GM18526 (cell line): ENCODE measurements around the gene CABP4.

Experiments
- POLR2A ChIP-seq: IDR thresholded peaks from 3 replicates; pipeline ENCODE4 v1.6.1; 2011; ENCODE audit not compliant: insufficient read length; ENCODE audit errors: extremely low read depth

Gene CABP4

GRCh38 chr11:67470337-67471002 lies 15.3 kb downstream of the CABP4 start:
- no peak for TF ChIP-seq POLR2A

- TF ChIP-seq POLR2A, result no peak
These were observed 17.7 kb downstream of the CABP4 start for GRCh38 chr11:67472882-67473281.

- no peak for TF ChIP-seq POLR2A
These were observed 27.2 kb downstream of the CABP4 start for GRCh38 chr11:67482275-67482826.

DNA sequence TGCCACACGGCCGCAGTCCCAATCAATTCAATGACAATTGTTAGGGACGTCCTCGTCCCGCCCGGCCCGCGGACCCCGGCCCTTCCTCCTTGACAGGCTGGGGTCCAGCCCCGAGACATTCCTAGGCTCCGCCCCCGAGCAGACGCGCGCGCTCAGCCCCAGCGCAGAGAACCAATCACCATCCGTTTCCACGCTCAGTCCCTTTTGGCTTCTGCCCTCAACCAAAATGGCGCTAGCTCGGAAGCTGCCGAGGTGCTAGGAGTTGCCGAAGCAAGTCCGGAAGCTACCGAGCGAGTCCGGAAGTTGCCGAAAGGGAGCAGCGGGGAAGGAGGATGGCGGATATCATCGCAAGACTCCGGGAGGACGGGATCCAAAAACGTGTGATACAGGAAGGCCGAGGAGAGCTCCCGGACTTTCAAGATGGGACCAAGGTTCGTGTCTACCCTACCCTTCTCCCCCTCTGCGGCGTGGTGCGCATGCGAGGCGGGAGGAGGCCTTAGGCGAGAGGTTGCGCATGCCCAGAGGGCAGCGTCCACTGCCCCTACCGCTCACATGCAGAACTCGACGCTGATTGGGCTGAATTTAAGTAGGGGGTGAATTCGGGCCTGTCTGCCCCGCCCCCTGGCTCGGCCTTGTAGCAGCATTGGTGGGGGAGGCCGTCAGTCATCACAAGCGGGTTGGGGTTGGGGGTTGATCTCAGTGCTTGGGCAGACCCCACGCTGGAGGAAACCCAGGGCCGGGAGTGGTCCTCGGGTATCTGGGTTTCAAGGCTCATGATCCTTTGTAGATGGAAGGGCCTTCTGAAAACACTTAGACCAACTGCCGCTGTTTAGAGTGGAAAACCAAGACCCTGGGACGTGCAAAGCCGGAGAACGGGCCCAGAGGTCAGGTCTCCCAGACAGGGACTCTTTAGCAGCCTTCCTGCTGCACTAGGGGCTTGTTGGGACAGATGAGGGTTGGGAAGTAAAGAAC lies 28.0 kb downstream of the CABP4 start, which contains the start of gene AIP:
Gene AIP, plus strand, starts transcription at position 200 of the 972 bp plus-strand sequence. Its CDS starts 133 bp downstream, at position 333.
- TF ChIP-seq POLR2A, result peak; percentile 81

GRCh38 chr11:67483831-67484665 lies 28.9 kb downstream of the CABP4 start:
- no peak for TF ChIP-seq POLR2A

DNA sequence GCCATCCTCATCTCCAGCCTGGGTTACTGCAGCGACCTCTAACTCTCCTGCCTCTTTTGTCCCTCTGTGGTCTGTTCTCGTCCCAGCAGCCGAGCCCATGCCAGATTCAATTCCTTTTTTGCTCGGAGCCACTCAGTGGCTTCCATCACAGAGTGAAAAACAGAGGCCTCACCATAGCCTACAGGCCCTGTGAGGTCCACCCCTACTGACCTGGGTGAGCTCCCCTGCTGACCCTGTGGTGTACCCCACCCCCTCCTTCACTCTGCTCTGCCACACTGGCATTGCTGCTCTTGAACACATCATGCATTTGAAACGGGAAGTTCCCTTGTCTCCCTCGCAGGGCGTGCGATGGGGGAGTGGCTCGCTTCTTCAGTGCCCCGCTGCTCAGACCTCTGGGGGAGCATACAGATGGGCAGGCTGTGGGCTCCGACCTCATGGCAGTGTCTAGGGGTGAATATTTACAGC lies 29.7 kb downstream of the CABP4 start:
- peak; percentile 42 for TF ChIP-seq POLR2A

- peak; percentile 84 for TF ChIP-seq POLR2A
These were observed 30.8 kb downstream of the CABP4 start for GRCh38 chr11:67485873-67486361.

- no peak for TF ChIP-seq POLR2A
These were observed 31.5 kb downstream of the CABP4 start for GRCh38 chr11:67486481-67487195.

DNA sequence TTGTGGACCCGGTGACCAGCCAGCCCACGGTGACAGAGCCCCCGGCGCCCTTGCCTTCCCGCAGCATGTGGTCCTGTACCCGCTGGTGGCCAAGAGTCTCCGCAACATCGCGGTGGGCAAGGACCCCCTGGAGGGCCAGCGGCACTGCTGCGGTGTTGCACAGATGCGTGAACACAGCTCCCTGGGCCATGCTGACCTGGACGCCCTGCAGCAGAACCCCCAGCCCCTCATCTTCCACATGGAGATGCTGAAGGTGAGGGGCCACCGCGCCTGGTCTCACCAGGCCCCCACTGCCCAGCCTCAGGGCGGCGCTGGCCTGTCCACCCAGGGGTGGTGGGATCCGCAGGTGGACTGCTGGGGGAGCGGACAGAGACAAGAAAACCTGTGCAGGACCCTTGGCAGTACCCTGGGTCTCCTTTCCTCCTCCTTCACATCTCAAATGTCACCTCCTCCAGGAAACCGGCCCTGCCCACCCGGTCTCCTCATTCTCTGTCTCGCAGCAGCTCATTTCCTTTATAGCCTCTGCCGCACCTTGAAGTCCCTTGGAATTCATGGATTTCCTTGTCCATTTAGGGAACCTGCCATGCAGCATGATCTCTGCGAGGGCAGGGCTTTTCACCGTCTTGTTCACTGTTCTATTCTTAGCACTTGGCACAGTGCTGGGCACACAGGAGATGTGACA lies 34.2 kb downstream of the CABP4 start:
- no peak for TF ChIP-seq POLR2A

GRCh38 chr11:67489885-67490726 lies 35.0 kb downstream of the CABP4 start:
- TF ChIP-seq POLR2A, result no peak

DNA sequence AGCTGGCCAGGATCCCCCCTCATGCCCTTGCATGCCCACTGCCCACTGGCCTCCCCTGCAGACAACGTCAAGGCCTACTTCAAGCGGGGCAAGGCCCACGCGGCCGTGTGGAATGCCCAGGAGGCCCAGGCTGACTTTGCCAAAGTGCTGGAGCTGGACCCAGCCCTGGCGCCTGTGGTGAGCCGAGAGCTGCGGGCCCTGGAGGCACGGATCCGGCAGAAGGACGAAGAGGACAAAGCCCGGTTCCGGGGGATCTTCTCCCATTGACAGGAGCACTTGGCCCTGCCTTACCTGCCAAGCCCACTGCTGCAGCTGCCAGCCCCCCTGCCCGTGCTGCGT lies 35.5 kb downstream of the CABP4 start:
- TF ChIP-seq POLR2A, result no peak

- TF ChIP-seq POLR2A, result no peak
These were observed 36.3 kb downstream of the CABP4 start for GRCh38 chr11:67491276-67492068.
